Tibial nerve (tissue), 4 donors: ENCODE measurements around the gene SLC29A4.

ENCODE experiments used
- EP300 ChIP-seq, 2 donors: sonication (generic); formaldehyde crosslinking; IDR thresholded peaks; one replicate each; pipeline ENCODE4 v1.6.1; 2017; ENCODE audit warnings: antibody characterized with exemption in 2 of 2, mild to moderate bottlenecking in 1 of 2
- POLR2A ChIP-seq, 2 donors: fragments of 450-650 bp; IDR thresholded peaks; one replicate each; pipeline ENCODE4 v1.6.1; 2017; ENCODE audit warnings: antibody characterized with exemption in 2 of 2, mild to moderate bottlenecking in 2 of 2, moderate library complexity in 2 of 2
- TF ChIP-seq, protein P1 (sequence below), 5 experiments: fragments of 200-600 bp in 3 of 5; fragments of 450-650 bp in 2 of 5; sonication (generic) in 3 of 5; IDR thresholded peaks; one replicate each; pipeline ENCODE4 v1.5.1; 2016 to 2019; ENCODE audit warnings: antibody characterized with exemption in 5 of 5, mild to moderate bottlenecking in 3 of 5, moderate library complexity in 2 of 5

DNA sequence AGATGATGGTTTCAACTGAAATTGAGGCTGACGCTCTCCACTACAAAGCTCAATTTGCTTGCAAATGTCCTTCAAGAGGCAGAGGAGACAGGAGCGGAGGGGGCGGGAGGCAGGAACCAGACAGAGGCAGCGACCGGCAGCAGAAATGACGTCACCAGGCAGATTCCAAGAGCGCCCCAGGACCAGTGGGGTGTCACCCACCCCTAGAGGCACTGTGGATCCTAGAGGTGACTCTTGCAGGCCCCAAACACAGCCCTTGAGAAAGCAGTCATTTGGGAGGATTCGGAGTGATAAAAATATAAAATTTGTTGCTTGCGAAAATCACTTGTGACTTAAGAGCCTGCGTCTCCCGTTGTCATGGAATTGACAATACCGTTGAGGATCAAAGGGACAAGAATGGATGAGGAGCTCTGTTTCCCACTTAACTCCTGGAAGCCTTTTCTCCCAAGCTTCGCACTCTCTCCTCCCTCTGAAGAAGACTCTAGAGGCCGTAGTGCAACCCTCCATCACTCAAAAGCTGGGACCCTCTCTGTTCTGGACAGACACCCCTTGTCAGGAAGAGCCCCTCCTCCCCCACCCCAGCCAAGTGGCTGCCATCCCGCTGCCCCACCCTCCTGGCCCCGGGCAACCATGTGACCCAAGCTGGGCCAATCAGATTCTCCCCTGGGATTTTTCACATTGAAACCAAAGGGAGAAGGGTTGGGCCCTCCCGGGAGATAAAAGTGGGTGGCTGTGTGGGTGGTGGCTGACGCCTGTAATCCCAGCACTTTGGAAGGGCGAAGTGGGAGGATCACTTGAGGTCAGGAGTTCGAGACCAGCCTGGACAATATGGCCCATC lies 16.3 kb upstream of the SLC29A4 start:
- TF ChIP-seq, protein P1, sequence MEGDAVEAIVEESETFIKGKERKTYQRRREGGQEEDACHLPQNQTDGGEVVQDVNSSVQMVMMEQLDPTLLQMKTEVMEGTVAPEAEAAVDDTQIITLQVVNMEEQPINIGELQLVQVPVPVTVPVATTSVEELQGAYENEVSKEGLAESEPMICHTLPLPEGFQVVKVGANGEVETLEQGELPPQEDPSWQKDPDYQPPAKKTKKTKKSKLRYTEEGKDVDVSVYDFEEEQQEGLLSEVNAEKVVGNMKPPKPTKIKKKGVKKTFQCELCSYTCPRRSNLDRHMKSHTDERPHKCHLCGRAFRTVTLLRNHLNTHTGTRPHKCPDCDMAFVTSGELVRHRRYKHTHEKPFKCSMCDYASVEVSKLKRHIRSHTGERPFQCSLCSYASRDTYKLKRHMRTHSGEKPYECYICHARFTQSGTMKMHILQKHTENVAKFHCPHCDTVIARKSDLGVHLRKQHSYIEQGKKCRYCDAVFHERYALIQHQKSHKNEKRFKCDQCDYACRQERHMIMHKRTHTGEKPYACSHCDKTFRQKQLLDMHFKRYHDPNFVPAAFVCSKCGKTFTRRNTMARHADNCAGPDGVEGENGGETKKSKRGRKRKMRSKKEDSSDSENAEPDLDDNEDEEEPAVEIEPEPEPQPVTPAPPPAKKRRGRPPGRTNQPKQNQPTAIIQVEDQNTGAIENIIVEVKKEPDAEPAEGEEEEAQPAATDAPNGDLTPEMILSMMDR (IDR thresholded peaks at IDR 0.05) = no peak
- TF ChIP-seq POLR2A (IDR thresholded peaks at IDR 0.05) = no peak
- TF ChIP-seq EP300 (IDR thresholded peaks at IDR 0.05) = no peak
